MM.1S (cell line): Measurements from ENCODE around the gene COG5.

Experiments used
- DNase-seq: peaks from one replicate; pipeline ENCODE4 v3.0.0-alpha.2; 2015
- H2AFZ ChIP-seq: fragments of 300-600 bp; sonication (generic); 2 replicates; pipeline ENCODE4 v1.6.0; 2016; ENCODE audit warnings: antibody characterized with exemption, low read length
- H3F3A ChIP-seq: fragments of 300-600 bp; sonication (generic); 2 replicates; pipeline ENCODE4 v1.6.1; 2016; ENCODE audit warnings: mild to moderate bottlenecking, antibody characterized with exemption, low read length, moderate library complexity, mixed read lengths; ENCODE audit not compliant: insufficient read depth
- H3K27ac ChIP-seq: fragments of 300-600 bp; sonication (generic); 2 replicates; pipeline ENCODE4 v1.5.1; 2016; ENCODE audit warnings: mild to moderate bottlenecking, low read length
- H3K27me3 ChIP-seq: fragments of 300-600 bp; sonication (generic); replicated peaks from 2 replicates; pipeline ENCODE4 v1.6.0; 2016; ENCODE audit warnings: low read length; ENCODE audit not compliant: insufficient read depth
- H3K36me3 ChIP-seq: fragments of 300-600 bp; sonication (generic); replicated peaks from 2 replicates; pipeline ENCODE4 v1.6.1; 2016; ENCODE audit warnings: mild to moderate bottlenecking, low read length, mixed read lengths; ENCODE audit not compliant: insufficient read depth
- H3K4me1 ChIP-seq: fragments of 300-600 bp; sonication (generic); 2 replicates; pipeline ENCODE4 v1.6.1; 2016; ENCODE audit warnings: low read length, mixed read lengths
- H3K4me2 ChIP-seq: fragments of 300-600 bp; sonication (generic); 2 replicates; pipeline ENCODE4 v1.6.0; 2016; ENCODE audit warnings: low read depth, low read length
- H3K4me3 ChIP-seq: fragments of 300-600 bp; sonication (generic); 2 replicates; pipeline ENCODE4 v1.5.1; 2016; ENCODE audit warnings: low read length, mixed read lengths
- H3K79me2 ChIP-seq: fragments of 300-600 bp; sonication (generic); 2 replicates; pipeline ENCODE4 v1.6.1; 2016; ENCODE audit warnings: mixed run types, low read length, mixed read lengths
- H3K9ac ChIP-seq: fragments of 300-600 bp; sonication (generic); 2 replicates; pipeline ENCODE4 v1.6.1; 2016; ENCODE audit warnings: low read length, mixed read lengths
- H3K9me2 ChIP-seq: fragments of 300-600 bp; sonication (generic); replicated peaks from 2 replicates; pipeline ENCODE4 v1.6.1; 2016; ENCODE audit warnings: mild to moderate bottlenecking, low read length, mixed read lengths; ENCODE audit not compliant: insufficient read depth
- H3K9me3 ChIP-seq: fragments of 300-600 bp; sonication (generic); replicated peaks from 2 replicates; pipeline ENCODE4 v1.6.1; 2016; ENCODE audit warnings: mild to moderate bottlenecking, low read length, mixed read lengths; ENCODE audit not compliant: insufficient read depth
- H4K20me1 ChIP-seq: fragments of 300-600 bp; sonication (generic); 2 replicates; pipeline ENCODE4 v1.6.1; 2016; ENCODE audit warnings: mild to moderate bottlenecking, low read length, moderate library complexity, mixed read lengths; ENCODE audit not compliant: insufficient read depth
- CTCF ChIP-seq: fragments of 300-600 bp; sonication (generic); IDR thresholded peaks from 2 replicates; pipeline ENCODE4 v1.5.1; 2016; ENCODE audit warnings: antibody characterized with exemption, low read length, mixed read lengths
- EZH2 ChIP-seq: fragments of 300-600 bp; sonication (generic); optimal IDR thresholded peaks from 2 replicates; pipeline ENCODE3; 2017; ENCODE audit warnings: low read depth, mild to moderate bottlenecking, antibody characterized with exemption, low read length, mixed read lengths
- EZH2phosphoT487 ChIP-seq: fragments of 300-600 bp; sonication (generic); IDR thresholded peaks from 2 replicates; pipeline ENCODE4 v1.6.1; 2018; ENCODE audit warnings: antibody characterized with exemption, low read length

The COG5 gene

GRCh38 chr7:107570298-107570697 lies 6.6 kb upstream of the COG5 start:
- Histone ChIP-seq H3K9me2 (no peaks in the 10 kb centered on the region), H4K20me1 (no peaks in the 10 kb centered on the region), H2AFZ (no peak overlapping the region), H3K79me2 (no peaks in the 10 kb centered on the region), H3K4me3 (no peak overlapping the region), H3K4me1 (no peaks in the 10 kb centered on the region), H3K27me3 (no peaks in the 10 kb centered on the region), H3K4me2 (no peak overlapping the region), H3F3A (no peaks in the 10 kb centered on the region), H3K36me3 (no peaks in the 10 kb centered on the region), H3K9ac (no peak overlapping the region), H3K27ac (no peak overlapping the region), H3K9me3 (no peaks in the 10 kb centered on the region)
- no peak for DNase-seq
- no peak for TF ChIP-seq CTCF
- TF ChIP-seq EZH2phosphoT487, result no peak
- no peak for TF ChIP-seq EZH2

GRCh38 chr7:107564553-107565298 lies 1.0 kb upstream of the COG5 start:
- Histone ChIP-seq H3K79me2 (peaks cover 42% of the 10 kb centered on the region), H3K4me3 (peak overlapping the region; percentile 92), H3K9ac (peak overlapping the region; percentile 94; the same call in 1 of the 2 replicates), H3K9me2 (no peaks in the 10 kb centered on the region), H3K4me2 (peak overlapping the region; percentile 73), H3K27me3 (no peaks in the 10 kb centered on the region), H4K20me1 (no peaks in the 10 kb centered on the region), H3K36me3 (no peaks in the 10 kb centered on the region), H3K9me3 (no peaks in the 10 kb centered on the region), H3K4me1 (peaks cover 12% of the 10 kb centered on the region), H3F3A (no peaks in the 10 kb centered on the region), H3K27ac (no peak overlapping the region; the same call in 1 of the 2 replicates), H2AFZ (peak overlapping the region; percentile 97)
- no peak for DNase-seq
- no peak for TF ChIP-seq EZH2phosphoT487

- no peaks in the 10 kb centered on the region for H3K36me3 ChIP-seq
- H3K27ac ChIP-seq, result peak overlapping the region; percentile 17; the same call in 1 of the 2 replicates
- DNase-seq, result no peak
- H3K9me2 ChIP-seq, result no peaks in the 10 kb centered on the region
- H3K9ac ChIP-seq, result peak overlapping the region; percentile 94
- no peak for TF ChIP-seq EZH2phosphoT487
- no peak for TF ChIP-seq CTCF
- no peak for TF ChIP-seq EZH2
- H4K20me1 ChIP-seq, result no peaks in the 10 kb centered on the region
- peak overlapping the region; percentile 66 for H3K4me2 ChIP-seq
- H3K4me3 ChIP-seq, result peak overlapping the region; percentile 92
- H2AFZ ChIP-seq, result peak overlapping the region; percentile 75
- no peaks in the 10 kb centered on the region for H3K9me3 ChIP-seq
- no peaks in the 10 kb centered on the region for H3F3A ChIP-seq
- no peaks in the 10 kb centered on the region for H3K27me3 ChIP-seq
- H3K4me1 ChIP-seq, result peaks cover 12% of the 10 kb centered on the region
- H3K79me2 ChIP-seq, result peaks cover 51% of the 10 kb centered on the region
These were observed 492 bp downstream of the COG5 start for GRCh38 chr7:107563081-107563774.
